ENCODE results near the gene RNF34.

Gene RNF34

GRCh38 chr12:121466794-121467637 is 67.1 kb downstream of the RNF34 start:
- no peak for TF ChIP-seq ARNTL (CRISPR knock-in tag; IDR thresholded peaks at IDR 0.05; ENCODE audit: borderline replicate concordance, low read depth)
- TF ChIP-seq ZFP3 (CRISPR knock-in tag; IDR thresholded peaks at IDR 0.05): peak; percentile 96
- TF ChIP-seq ISL1 (CRISPR knock-in tag; IDR thresholded peaks at IDR 0.05): no peak
- TF ChIP-seq PATZ1 (CRISPR knock-in tag; IDR thresholded peaks at IDR 0.05; ENCODE audit: borderline replicate concordance): no peak
- no peak for TF ChIP-seq ZNF70 (CRISPR knock-in tag; IDR thresholded peaks at IDR 0.05)
- TF ChIP-seq TCF4 (CRISPR knock-in tag; IDR thresholded peaks at IDR 0.05; ENCODE audit: borderline replicate concordance): no peak
- TF ChIP-seq, protein P1, sequence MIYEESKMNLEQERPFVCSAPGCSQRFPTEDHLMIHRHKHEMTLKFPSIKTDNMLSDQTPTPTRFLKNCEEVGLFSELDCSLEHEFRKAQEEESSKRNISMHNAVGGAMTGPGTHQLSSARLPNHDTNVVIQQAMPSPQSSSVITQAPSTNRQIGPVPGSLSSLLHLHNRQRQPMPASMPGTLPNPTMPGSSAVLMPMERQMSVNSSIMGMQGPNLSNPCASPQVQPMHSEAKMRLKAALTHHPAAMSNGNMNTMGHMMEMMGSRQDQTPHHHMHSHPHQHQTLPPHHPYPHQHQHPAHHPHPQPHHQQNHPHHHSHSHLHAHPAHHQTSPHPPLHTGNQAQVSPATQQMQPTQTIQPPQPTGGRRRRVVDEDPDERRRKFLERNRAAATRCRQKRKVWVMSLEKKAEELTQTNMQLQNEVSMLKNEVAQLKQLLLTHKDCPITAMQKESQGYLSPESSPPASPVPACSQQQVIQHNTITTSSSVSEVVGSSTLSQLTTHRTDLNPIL (CRISPR knock-in tag; IDR thresholded peaks at IDR 0.05; ENCODE audit: low read depth): no peak
- peak; percentile 90 for ATAC-seq

DNA sequence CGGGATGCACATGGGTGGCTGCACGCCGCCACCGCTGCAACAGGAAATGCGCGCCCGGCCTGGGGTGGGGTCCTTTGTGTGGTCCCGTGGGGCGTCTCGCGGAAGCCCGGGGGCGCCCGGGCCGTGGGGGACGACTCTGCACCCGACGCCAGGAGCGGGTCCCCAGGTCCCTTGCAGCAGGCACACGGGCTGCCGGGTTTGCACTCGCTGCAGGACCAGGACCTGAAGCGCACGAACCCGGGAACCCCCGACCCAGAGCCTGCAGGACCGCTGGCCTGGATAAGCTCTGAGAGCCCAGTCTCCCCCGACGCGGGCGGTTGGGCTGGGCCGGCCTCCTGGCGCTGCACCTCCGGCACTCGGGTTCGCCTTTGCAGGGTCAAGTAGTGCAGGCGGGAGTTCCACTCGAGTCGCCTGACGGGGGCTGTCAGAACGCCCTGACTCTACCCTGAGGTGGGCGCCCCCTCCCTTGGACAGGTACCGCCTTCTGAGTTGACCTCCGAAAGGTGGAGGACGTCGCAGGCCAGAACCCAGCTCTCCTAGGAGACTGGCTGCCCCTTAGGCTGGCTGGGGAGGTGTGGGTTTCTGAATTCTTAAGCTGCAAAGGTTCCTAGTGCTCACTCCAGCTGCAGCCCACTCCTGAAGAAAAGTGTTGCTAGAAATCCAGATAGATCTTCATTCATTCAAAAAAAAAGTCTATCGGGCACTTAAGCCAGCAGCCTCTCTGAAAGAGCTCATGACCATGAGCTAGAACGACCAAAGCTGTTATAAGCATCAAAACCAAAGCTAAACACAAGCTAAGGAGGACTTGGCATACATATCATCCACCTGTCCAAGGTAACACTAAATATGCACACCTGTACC is 68.0 kb downstream of the RNF34 start:
- TF ChIP-seq ESRRG (CRISPR knock-in tag; IDR thresholded peaks at IDR 0.05): no peak
- no peak for TF ChIP-seq ZNF565 (CRISPR knock-in tag; conservative IDR thresholded peaks at IDR 0.05; ENCODE audit: low read depth)
- no peak for TF ChIP-seq BACH2 (CRISPR knock-in tag; IDR thresholded peaks at IDR 0.05; ENCODE audit: borderline replicate concordance)
- TF ChIP-seq OSR1 (CRISPR knock-in tag; IDR thresholded peaks at IDR 0.05): no peak

GRCh38 chr12:121468499-121468801 is 68.5 kb downstream of the RNF34 start:
- no peak for TF ChIP-seq ZNF70 (CRISPR knock-in tag; IDR thresholded peaks at IDR 0.05)
- TF ChIP-seq TOX (CRISPR knock-in tag; IDR thresholded peaks at IDR 0.05; ENCODE audit: borderline replicate concordance): no peak
- TF ChIP-seq, protein P1 (CRISPR knock-in tag; IDR thresholded peaks at IDR 0.05; ENCODE audit: low read depth): no peak
- TF ChIP-seq PPARA (CRISPR knock-in tag; IDR thresholded peaks at IDR 0.05; ENCODE audit: borderline replicate concordance): no peak
- TF ChIP-seq ZNF8 (CRISPR knock-in tag; IDR thresholded peaks at IDR 0.05): no peak
- TF ChIP-seq GLIS3 (CRISPR knock-in tag; IDR thresholded peaks at IDR 0.05): no peak
- TF ChIP-seq, protein P2, sequence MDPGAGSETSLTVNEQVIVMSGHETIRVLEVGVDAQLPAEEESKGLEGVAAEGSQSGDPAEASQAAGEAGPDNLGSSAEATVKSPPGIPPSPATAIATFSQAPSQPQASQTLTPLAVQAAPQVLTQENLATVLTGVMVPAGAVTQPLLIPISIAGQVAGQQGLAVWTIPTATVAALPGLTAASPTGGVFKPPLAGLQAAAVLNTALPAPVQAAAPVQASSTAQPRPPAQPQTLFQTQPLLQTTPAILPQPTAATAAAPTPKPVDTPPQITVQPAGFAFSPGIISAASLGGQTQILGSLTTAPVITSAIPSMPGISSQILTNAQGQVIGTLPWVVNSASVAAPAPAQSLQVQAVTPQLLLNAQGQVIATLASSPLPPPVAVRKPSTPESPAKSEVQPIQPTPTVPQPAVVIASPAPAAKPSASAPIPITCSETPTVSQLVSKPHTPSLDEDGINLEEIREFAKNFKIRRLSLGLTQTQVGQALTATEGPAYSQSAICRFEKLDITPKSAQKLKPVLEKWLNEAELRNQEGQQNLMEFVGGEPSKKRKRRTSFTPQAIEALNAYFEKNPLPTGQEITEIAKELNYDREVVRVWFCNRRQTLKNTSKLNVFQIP (CRISPR knock-in tag; IDR thresholded peaks at IDR 0.05; ENCODE audit: borderline replicate concordance, low read depth): no peak
- no peak for TF ChIP-seq TCF4 (CRISPR knock-in tag; IDR thresholded peaks at IDR 0.05; ENCODE audit: borderline replicate concordance)
- TF ChIP-seq CSDC2 (CRISPR knock-in tag; IDR thresholded peaks at IDR 0.05): no peak
- TF ChIP-seq ESRRG (CRISPR knock-in tag; IDR thresholded peaks at IDR 0.05): no peak
- TF ChIP-seq ZFP3 (CRISPR knock-in tag; IDR thresholded peaks at IDR 0.05): no peak
- no peak for TF ChIP-seq OSR1 (CRISPR knock-in tag; IDR thresholded peaks at IDR 0.05)
- no peak for TF ChIP-seq ZNF565 (CRISPR knock-in tag; conservative IDR thresholded peaks at IDR 0.05; ENCODE audit: low read depth)
- TF ChIP-seq ISL1 (CRISPR knock-in tag; IDR thresholded peaks at IDR 0.05): no peak
- no peak for ATAC-seq

More for the DNA sequence above, 68.0 kb downstream of the RNF34 start:
- peak; percentile 38 for ATAC-seq

- TF ChIP-seq CSRNP3 (CRISPR knock-in tag; IDR thresholded peaks at IDR 0.05) (no peak), ESRRG (CRISPR knock-in tag; IDR thresholded peaks at IDR 0.05) (no peak), ZC3H10 (CRISPR knock-in tag; IDR thresholded peaks at IDR 0.05) (no peak), GLIS3 (CRISPR knock-in tag; IDR thresholded peaks at IDR 0.05) (no peak), ZFP30 (CRISPR knock-in tag; IDR thresholded peaks at IDR 0.05) (no peak), TCF4 (CRISPR knock-in tag; IDR thresholded peaks at IDR 0.05; ENCODE audit: borderline replicate concordance) (no peak), ZNF8 (CRISPR knock-in tag; IDR thresholded peaks at IDR 0.05) (no peak), TOX (CRISPR knock-in tag; IDR thresholded peaks at IDR 0.05; ENCODE audit: borderline replicate concordance) (no peak)
Observed at GRCh38 chr12:121470751-121471150, 70.8 kb downstream of the RNF34 start.

More at GRCh38 chr12:121470751-121471150, 70.8 kb downstream of the RNF34 start:
- no peak for ATAC-seq

Data from SK-N-SH treated with all-trans-retinoic acid at 6 μM for 48 hours (cell line).